Stimulated activated CD8-positive, alpha-beta memory T cell treated with anti-CD3 and anti-CD28 coated beads, Interleukin-4, amount 100 ng/mL, for 48 hours (primary cell): Measurements from ENCODE around the gene PADI3.

ENCODE experiments used
- DNase-seq: peaks from one replicate; pipeline ENCODE4 v3.0.0-alpha.2; 2020

The PADI3 gene

DNA sequence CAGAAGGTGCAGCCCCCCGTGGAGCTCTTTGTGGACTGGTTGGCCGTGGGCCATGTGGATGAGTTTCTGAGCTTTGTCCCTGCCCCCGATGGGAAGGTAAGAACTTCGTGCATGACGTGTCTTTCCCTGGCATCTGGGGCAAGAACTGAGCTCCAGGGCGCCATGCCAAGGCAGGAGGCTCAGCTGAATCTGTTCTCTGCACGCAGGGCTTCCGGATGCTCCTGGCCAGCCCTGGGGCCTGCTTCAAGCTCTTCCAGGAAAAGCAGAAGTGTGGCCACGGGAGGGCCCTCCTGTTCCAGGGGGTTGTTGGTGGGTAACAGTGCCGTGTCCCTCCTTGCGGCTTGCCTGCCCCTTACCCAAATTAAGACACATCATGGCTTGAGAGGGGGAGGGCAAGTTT, 27.7 kb downstream of the PADI3 start:
- no peak for DNase-seq

DNA sequence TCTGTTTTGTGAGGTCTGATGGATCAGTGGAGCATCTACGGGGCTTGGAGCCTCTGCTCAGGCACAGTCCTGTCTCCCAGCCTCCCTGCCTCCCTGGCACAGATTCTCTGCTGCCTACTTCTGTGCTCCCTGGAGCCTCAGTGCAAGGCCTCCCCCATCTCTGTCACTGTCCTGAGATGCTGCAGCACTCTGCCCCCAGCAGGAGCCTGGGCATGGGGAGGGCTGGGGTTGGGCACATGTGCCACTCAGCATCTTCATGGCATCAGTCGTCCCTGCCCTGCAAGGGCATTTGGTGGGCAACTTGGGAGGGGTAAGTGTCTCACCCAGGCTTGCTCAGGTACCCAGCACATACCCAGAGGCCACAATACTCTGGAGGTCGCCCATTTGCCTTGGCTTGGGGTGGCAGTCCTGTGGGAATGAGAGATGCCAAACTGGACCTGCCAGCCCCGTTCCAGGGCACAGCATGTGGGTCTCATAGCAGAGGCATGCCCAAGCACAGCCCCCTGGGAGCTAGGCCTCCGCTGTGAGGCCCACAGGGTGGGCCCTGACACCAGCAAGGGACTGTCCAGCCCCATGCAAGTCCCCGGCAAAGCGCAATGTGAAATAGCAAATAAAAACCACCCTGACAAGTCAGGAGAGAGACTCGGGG, 28.7 kb downstream of the PADI3 start:
- DNase-seq, result no peak

DNA sequence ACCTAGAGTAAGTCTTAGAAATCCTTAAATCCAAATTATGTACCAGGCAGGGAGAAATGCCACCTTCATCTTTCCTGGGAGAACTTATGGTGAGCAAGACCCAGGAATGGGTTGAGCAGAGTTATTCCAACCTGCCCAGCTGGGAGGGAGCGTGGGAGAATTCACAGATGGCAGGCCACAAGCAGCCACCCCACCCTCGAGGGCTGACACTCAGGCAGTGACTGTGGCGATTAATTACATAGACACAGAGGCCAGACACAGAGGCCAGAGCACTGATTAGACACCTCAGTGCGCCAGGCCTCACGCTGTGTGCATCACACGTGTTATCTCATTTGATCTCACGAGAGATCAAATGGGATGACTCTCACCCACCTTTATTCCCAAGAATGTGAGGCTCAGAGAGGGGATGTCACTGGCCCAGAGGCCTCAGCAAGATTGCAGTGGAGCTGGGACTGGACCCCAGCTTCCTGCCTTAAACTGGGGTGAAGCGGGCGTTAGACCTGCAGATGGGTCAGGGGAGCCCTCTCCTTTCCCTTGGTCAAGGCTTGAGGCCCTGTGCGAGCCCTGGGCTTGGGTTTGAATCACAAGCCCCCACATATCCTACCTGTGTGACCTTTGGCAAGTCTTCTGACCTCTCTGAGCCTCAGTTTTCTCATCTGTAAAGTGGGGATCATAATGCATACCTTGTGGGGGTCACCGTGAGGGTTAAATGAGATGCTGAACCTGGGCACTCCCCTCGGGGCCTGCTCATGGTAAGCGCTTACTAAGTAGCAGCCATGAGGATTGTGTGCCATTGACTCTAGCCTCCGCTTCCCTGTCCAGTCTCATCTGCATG, 30.3 kb downstream of the PADI3 start:
- DNase-seq, result no peak

DNA sequence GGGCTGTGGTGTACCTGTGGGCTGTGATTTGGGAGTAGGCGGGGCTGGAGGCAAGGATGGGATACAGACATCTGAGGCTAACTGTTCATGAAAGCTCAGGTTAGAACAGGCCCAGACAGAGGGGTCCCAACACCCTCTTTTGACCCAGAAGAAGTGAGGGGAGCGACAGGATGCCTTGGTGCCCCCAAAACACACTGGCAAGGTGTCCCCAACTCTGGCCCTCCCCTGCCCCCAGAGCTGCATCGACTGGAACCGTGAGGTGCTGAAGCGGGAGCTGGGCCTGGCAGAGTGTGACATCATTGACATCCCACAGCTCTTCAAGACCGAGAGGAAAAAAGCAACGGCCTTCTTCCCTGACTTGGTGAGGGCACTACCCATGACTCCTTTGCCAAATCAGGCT, 31.5 kb downstream of the PADI3 start:
- DNase-seq, result no peak

DNA sequence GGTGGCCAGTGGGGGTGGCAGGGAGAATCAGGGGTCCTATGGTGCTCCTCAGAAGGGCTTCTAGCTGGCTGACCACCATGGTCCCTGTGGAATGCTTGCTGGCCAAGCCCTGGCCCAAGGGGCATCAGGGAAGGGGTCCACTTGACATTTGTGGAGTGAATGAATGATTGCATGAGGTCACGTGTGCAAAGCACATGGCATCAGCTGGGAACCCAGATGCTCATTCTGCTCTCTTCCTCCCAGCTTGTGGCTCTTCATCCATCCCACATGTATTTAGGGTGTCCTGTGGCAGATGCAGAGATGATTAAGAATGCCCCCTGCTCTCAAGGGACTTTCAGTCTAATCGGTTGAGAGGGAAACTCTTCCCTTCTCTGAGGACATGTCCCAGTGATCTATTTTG, 32.0 kb downstream of the PADI3 start:
- no peak for DNase-seq

DNA sequence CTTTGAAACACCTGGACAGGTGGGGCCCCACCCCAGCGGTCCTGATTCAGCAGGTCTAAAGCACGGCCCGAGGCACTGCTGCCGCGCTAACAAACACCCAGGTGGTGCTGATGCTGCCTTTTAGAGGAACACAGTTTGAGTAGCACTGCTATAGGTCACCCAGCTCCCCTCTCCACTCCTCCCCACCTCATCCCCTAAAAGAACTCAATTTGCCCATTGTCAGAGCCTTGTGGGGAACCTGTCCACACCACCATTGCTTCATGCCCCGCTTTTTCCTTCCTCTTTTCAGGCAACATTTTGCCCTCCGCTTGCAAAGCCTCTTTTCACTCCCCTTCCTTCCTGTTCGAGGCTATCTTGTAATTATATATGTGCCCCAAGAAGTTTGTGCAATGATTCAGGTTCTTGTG, 32.9 kb downstream of the PADI3 start:
- DNase-seq, result no peak

DNA sequence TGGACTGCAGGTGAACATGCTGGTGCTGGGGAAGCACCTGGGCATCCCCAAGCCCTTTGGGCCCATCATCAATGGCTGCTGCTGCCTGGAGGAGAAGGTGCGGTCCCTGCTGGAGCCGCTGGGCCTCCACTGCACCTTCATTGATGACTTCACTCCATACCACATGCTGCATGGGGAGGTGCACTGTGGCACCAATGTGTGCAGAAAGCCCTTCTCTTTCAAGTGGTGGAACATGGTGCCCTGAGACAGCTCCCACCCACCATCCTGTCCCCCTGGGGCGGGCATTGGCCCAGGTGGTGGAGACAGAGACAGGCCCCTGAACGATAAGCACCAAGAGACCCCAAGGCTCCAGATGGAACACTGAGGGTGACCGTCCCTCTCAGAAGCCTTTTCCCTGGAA, 33.9 kb downstream of the PADI3 start:
- DNase-seq, result no peak

DNA sequence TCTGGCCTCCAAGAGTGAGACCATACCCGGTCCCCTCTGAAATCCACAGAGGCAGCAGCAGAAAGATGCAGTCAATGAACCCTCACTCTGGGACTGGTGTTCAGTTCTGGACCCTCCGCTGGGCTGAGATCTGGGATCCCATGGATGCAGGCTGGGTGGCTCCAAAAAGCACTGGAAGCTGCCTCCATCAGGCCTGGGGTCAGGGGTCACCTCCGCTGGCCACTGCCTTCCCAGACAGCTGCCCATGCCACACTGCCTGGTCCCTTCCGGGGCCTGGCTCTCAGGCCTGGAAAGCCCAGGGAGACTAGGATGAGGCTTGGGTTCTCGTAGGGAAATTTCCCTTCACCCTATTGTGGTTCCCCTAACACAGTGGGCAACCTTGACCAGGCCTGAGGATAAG, 37.7 kb downstream of the PADI3 start:
- no peak for DNase-seq

DNA sequence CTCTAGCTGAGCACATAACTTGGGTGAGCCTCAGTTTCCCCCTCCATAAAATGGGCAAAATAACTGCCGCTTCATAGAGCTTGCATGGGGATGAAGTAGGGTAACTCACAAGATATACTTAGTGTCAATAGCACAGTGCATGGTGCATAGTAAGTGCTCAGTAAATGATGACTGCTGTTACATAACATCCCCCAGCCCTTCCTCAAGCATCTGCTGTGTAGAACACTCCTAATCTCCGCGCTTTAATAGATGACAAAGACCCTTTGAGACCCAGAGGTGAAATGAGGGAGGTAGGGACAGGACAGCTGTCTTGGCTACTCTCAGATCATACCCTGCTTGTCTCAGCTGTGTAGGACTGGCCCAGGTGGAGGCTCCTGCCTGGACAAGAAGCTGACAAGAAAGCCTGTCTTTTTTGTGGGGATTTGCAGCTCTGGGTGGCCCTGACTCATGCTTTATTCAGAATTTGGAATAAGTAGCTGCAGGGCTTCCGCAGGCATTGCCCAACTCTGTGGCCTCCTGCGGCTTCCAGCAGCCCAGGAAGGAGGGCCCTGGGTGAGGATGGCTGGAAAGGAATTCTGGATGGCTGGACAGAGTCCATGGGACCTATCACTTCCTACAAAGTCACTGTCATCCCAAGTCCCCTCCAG, 38.4 kb downstream of the PADI3 start:
- no peak for DNase-seq

DNA sequence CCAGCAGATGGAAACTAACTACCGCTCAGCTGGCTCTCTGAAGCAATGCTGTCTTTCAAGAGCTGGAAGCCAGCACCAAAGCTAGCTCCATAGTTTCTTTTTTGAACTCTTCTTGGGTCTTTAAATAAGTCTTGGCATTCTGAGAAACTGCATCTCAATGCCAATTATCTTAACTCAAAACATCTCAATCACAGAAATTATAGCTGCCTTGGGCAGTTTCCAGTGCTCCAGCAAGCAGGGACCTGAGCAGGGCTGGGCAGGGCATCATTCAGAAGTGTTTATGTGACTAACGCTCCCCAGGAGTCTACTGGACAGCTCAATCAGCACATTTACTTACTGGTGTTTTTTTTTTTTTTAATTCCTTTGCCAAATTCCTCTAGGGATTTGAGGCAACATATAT, 40.8 kb downstream of the PADI3 start:
- no peak for DNase-seq

DNA sequence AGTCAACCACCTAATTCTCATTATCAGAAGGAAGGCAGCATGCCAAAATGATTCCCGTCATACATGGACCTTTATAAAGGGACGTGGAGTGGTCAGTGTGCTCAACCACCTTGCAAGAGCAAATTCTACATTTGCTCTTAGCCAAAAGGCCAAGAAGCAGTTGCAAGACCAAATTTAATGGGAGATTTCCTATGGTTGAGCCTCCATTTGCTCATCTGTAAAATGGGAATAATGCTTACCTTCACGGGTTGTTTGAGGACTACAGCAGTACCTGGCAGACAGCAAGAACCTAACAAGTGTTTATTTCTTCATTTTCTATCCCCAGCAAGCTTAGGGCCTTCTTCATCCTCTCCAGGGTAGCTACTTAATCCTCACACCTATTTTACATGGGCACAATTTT, 41.7 kb downstream of the PADI3 start:
- no peak for DNase-seq

DNA sequence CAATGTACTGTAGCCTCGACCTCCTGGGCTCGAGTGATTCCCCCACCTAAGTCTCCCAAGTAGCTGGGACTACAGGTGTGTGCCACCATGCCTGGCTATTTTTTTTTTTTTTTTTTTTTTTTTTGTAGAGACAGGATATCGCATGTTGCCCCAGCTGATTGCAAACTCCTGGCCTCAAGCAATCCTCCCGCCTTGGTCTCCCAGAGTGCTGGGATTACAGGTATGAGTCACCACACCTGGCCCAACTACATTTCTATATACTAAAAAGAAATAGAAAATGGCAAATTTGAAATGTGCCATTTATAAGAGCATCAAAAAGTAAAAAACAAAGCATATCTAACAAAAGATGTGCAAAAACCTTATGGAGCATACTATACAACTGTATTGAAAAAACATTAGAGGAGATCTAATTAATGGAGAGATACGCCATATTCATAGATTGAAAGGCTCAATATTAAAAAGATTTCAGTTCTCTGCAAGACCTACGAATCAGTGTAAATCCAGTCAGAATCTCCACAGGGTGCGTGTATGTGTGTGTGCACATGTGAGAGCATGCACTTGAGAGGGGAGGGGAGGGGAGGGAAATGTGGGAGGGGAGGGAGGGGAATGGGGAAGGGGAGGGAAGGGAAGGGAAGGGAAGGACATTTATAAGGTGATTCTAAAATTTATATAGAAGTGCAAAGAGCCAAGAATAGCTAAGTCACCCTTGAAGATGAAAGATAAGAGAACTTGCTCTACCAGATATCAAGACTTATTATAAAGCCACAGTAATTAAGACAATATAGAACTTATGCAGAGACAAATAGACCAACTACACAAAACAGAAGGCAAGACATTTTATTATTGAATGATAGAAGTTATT, 43.6 kb downstream of the PADI3 start:
- DNase-seq, result no peak

DNA sequence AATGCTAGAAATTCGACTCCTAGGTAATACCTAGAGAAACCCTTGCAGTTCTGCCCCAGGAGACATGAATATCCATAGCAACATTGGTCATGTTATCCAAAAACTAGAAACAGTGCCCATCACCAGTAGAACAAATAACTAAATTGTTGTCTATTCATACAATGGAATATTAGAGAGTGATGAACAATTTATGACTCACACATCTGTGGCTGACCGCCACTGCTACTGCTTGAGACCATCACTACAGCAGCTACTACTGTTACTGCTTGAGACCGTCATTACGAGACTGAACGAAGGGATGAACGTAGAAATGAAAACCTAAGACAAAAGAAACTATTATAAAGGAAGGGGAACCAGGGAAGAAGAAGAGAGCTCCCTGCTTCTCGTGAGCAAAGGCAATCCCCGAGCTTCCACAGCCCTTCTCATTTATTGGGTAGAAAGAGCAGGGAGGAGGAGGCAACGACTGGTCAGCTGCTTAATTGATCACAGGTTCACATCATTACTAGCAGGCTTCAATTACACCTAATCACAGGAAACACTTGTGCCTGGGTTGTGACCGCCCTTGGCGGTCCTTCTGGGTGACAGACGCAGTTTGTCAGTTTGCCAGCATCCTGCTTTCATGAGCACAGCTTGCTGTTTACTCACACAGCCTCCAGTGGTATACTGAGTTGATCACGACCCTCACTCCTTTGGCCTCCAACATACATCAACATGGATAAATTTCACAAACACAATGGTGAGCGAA, 45.0 kb downstream of the PADI3 start:
- no peak for DNase-seq

DNA sequence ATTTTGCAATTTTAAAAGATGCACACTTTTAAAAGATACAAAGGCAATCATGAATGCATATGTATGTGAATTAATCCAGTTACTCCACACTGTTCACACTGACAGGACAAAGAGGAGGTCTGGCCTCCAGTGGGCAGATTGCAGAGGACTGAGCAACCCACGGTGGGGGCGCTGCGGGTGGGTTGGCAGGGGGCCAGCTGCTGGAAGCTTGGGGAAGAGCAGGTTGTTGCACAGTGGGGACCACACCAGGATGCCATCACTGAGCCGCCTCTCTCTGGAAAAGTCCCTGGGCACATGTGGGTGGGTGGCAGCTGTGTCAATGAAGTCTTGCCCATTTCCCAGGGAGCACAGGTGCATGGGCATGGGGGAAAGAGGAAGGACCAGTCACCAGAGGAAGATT, 46.4 kb downstream of the PADI3 start:
- DNase-seq, result no peak

DNA sequence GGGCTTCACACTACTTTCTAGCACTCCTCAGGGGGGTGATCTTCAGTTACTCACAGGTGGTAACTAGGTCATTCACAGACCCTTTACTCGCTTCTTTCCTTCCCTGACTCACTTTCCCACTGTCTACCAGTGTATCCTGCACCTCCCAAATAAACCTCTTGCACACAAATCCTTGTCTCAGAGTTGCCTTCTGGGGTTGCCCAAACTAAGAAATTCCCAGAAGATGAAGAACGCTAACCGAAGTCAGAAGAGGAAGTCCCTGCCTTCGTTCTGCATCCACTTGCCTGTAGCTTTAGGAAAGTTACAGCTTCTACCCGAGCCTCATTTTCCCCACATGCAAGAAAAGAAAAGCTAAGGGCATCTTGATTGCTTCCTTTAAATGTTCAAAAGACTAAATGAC, 47.2 kb downstream of the PADI3 start:
- no peak for DNase-seq

DNA sequence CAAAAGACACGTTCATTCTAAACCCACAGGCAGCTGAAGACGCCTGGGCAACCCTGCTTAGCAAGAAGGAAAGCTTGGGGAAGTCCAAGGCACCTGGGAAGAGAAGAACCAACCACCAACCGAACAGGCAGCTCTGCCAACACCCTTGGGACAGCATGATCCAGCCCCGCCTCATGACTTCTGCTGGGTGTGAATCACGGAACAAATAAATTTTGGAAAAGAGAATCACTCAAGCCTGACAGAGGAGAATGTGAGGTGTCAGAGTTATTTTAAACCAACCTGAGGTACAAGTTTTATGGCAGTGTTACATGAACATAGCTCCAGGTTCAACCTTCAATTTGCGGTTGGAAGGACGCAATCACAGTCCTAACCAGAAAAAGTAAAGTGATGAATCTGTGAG, 49.1 kb downstream of the PADI3 start:
- DNase-seq, result no peak

DNA sequence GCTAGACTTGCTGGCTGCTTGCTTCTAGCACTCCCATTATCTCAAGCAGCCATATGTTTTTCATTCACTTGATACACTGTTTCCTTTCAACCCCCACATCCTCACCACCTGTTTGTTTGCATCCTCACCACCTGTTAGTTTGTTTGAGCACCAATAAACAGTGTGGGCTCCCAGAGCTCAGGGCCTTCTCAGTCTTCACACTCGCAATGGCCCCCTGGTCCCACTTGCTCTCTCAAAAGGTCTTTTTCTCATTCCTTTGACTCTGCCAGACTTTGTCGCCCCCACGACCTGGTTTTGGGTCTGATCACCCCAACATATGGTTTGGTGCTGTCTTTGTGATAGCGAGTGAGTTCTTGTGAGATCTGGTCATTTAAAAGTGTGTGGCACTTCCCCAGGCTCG, 52.9 kb downstream of the PADI3 start:
- no peak for DNase-seq

DNA sequence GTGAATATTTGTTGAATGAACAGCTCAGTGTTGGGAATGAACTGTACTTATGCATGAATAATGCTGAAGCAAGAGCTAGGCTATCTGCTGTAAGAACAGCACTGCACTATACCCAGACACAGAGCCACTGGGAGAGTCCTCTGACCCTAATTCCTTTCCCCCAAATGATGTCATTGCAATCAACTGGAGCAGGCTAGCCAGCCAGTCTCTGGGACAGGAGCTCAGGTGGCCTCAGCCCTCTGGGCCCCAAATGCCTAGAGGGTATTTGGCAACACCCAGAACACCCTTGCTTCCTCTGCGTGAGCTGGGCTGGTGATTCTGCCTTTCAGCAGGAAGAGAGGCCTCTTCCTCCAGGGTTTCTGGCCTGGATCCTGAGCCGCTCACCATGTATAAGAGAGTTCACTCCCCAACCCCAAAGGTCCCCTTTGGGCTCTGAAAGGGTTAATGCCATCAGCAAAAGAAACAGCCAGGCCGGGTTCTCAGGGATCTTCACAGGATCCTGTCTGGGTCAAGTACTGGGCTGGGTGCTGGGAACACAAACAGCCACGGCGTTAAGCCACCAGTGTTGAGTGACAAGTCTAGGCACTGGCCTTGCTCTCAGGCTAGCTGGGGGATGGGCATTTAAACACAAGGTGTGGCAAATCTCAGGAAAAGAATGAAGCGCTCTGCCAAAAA, 55.4 kb downstream of the PADI3 start:
- no peak for DNase-seq

DNA sequence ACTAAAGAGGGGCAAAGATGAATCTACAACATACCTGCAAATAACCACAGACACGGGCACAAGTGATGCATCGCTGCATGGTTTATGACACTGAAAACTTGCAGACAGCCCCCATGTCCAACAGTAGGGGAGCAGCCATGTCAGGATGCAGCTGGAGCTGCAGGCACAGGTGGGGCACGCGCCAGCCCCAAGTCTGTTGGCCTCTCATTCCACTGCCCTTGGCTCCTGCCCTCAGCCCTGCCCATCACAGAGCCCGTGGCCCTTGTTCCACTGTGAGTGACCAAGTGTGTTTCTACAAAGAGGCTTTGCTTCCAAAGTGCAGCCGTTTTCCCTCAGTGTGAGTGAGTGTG, 55.9 kb downstream of the PADI3 start:
- no peak for DNase-seq

DNA sequence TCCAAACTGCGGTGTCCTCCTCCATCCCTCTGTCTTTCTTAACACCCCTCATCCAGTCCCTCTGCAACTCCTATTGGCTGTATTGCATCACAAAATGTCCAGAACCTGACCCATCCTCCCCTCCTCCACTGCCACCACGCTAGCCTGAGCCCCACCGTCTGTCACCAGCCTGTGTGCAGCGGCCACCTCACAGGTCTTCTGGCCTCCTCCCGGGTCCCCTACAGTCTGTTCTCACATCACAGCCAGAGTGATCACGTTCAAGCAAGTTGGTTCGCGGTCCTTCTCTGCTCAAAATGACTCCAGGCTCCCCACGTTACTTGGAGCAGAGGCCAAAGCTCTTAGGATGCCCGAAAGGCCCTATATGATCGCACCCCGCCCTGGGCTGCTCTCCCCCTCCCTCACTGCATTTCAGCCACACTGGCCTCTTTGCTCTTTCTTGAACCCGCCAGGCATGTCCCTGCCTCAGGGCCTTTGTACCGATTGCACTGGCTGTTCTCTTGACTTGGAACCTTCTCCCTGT, 56.7 kb downstream of the PADI3 start:
- DNase-seq, result no peak

DNA sequence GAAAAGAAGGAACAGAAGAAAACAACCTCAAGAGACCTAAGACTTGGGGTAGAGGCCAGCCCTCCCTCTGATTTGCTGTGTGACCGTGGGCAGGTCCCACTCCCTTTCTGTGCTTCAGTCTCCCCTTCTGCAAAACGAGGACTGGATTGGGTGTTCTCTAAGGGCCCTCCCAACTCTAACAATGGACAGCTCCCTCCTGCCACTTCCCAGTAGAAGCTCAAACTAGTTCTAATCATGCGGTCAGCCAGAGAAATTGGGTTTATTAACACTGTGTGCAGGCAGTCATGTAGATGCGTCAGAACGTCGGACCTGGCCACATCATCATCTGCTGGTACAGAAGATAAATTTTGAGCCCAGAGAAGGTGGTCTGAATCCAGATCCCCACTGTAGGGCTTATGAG, 57.5 kb downstream of the PADI3 start:
- no peak for DNase-seq

DNA sequence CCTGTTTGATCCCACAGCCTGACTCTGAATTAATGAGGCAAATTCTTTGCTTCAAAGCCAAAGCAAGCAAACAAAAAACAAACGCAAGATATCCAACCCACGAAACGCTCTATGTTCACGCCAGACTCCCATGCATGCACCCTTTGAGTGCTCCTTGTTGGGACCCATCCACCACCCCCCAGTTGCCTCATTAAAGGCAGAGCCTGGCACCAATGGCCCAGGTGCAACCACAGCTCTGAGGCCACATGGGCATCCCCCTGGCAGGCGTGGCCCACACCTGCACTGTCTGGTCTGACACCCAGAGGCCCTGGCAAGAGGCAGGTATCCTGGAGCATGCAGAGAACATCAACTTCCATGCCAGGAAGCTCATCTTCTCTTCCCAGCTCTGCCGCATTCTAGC, 58.0 kb downstream of the PADI3 start:
- no peak for DNase-seq
